Neural crest cell (in vitro differentiated cells): ENCODE results near the gene RANBP17. TPM values are rescaled to one million over a fixed set of nuclear protein-coding genes. Genes with fewer than 3 reads are reported as not detected.
"Not testable (repeated sequence)": the region's sequence is repeated elsewhere in the genome, so short reads cannot be mapped to it uniquely, and the experiment has no call there.

Experiments used
- DNase-seq: peaks from one replicate; pipeline ENCODE4 v3.0.0; 2021; ENCODE audit warnings: low read depth, mixed read lengths, low spot score
- H3K27ac Mint-ChIP-seq: one replicate; pipeline ENCODE4 v1.8.0; 2021; ENCODE audit warnings: mild to moderate bottlenecking, mixed read lengths; ENCODE audit not compliant: unreplicated experiment
- H3K27me3 Mint-ChIP-seq: 2 replicates; pipeline ENCODE4 v1.8.0; 2021; ENCODE audit warnings: low read depth, mild to moderate bottlenecking, mixed read lengths
- H3K36me3 Mint-ChIP-seq: 2 replicates; pipeline ENCODE4 v1.8.0; 2021; ENCODE audit warnings: low read depth, mild to moderate bottlenecking, mixed read lengths
- H3K4me1 Mint-ChIP-seq: 2 replicates; pipeline ENCODE4 v1.8.0; 2021; ENCODE audit warnings: mixed read lengths
- H3K4me3 Mint-ChIP-seq: one replicate; pipeline ENCODE4 v1.8.0; 2021; ENCODE audit warnings: mild to moderate bottlenecking, mixed read lengths
- H3K9me3 Mint-ChIP-seq: 2 replicates; pipeline ENCODE4 v1.8.0; 2021; ENCODE audit warnings: mixed read lengths
- CTCF ChIP-seq: fragments of 200-600 bp; sonication (generic); conservative IDR thresholded peaks from 2 replicates; pipeline ENCODE4 v1.5.0; 2021; ENCODE audit warnings: antibody characterized with exemption, mild to moderate bottlenecking
- total RNA-seq: library from RNA; stranded (reverse); gene quantifications from 2 replicates; pipeline ENCODE4 v1.2.1, GENCODE V29; 2021

RANBP17 gene
- total RNA-seq, 1 donor from 2014 or later = 26.9 TPM

- no peaks in the 10 kb centered on the region for H3K36me3 Mint-ChIP-seq
- H3K4me3 Mint-ChIP-seq = no peak overlapping the region
- no peaks in the 10 kb centered on the region for H3K27me3 Mint-ChIP-seq
- no peaks in the 10 kb centered on the region for H3K4me1 Mint-ChIP-seq
- no peaks in the 10 kb centered on the region for H3K9me3 Mint-ChIP-seq
- DNase-seq = no peak
- no peak for TF ChIP-seq CTCF
- no peak overlapping the region for H3K27ac Mint-ChIP-seq
These were observed 426.2 kb downstream of the RANBP17 start for GRCh38 chr5:171288066-171288465.

- Mint-ChIP-seq H3K36me3 (no peaks in the 10 kb centered on the region), H3K27ac (peak overlapping the region; percentile 50), H3K27me3 (no peaks in the 10 kb centered on the region), H3K4me3 (no peak overlapping the region), H3K9me3 (no peaks in the 10 kb centered on the region), H3K4me1 (no peaks in the 10 kb centered on the region)
- TF ChIP-seq CTCF = no peak
- DNase-seq = no peak
These were observed 429.6 kb downstream of the RANBP17 start for GRCh38 chr5:171291371-171291770.

GRCh38 chr5:171295299-171295698 lies 433.5 kb downstream of the RANBP17 start:
- H3K27me3 Mint-ChIP-seq = no peaks in the 10 kb centered on the region
- no peak for TF ChIP-seq CTCF
- H3K4me1 Mint-ChIP-seq = no peaks in the 10 kb centered on the region
- H3K9me3 Mint-ChIP-seq = no peaks in the 10 kb centered on the region
- no peak for DNase-seq
- no peak overlapping the region for H3K27ac Mint-ChIP-seq
- no peaks in the 10 kb centered on the region for H3K36me3 Mint-ChIP-seq
- H3K4me3 Mint-ChIP-seq = no peak overlapping the region

GRCh38 chr5:171295801-171296200 lies 434.0 kb downstream of the RANBP17 start:
- H3K4me1 Mint-ChIP-seq = no peaks in the 10 kb centered on the region
- no peak for TF ChIP-seq CTCF
- no peaks in the 10 kb centered on the region for H3K36me3 Mint-ChIP-seq
- no peak overlapping the region for H3K4me3 Mint-ChIP-seq
- H3K27me3 Mint-ChIP-seq = no peaks in the 10 kb centered on the region
- no peak overlapping the region for H3K27ac Mint-ChIP-seq
- no peak for DNase-seq
- no peaks in the 10 kb centered on the region for H3K9me3 Mint-ChIP-seq

- DNase-seq = not testable (repeated sequence)
These were observed 436.1 kb downstream of the RANBP17 start for GRCh38 chr5:171297941-171298340.

GRCh38 chr5:171299228-171299627 lies 437.4 kb downstream of the RANBP17 start:
- no peak for DNase-seq
- Mint-ChIP-seq H3K4me3 (no peak overlapping the region), H3K27me3 (peaks cover 25% of the 10 kb centered on the region), H3K4me1 (no peaks in the 10 kb centered on the region), H3K36me3 (no peaks in the 10 kb centered on the region), H3K27ac (no peak overlapping the region), H3K9me3 (no peaks in the 10 kb centered on the region)
- TF ChIP-seq CTCF = no peak

More at GRCh38 chr5:171297941-171298340, 436.1 kb downstream of the RANBP17 start:
- not testable (repeated sequence) for H3K9me3 Mint-ChIP-seq, H3K4me1 Mint-ChIP-seq, H3K4me3 Mint-ChIP-seq, H3K27ac Mint-ChIP-seq, H3K36me3 Mint-ChIP-seq
- peaks cover 12% of the 10 kb centered on the region for H3K27me3 Mint-ChIP-seq
